ENCODE measurements around the gene WASF3.

The WASF3 gene

GRCh38 chr13:26548205-26548765 lies 9.2 kb upstream of the WASF3 start:
- no peak for DNase-seq

GRCh38 chr13:26549713-26550112 lies 7.8 kb upstream of the WASF3 start:
- no peak for DNase-seq

- no peak for DNase-seq
Observed at GRCh38 chr13:26551255-26551860, 6.1 kb upstream of the WASF3 start.

GRCh38 chr13:26555413-26555812 lies 2.1 kb upstream of the WASF3 start:
- DNase-seq: no peak

GRCh38 chr13:26557051-26557392 lies 461 bp upstream of the WASF3 start:
- peak; percentile 30 for DNase-seq

GRCh38 chr13:26558074-26558805 lies 757 bp downstream of the WASF3 start:
- DNase-seq: no peak

GRCh38 chr13:26558987-26559386 lies 1.5 kb downstream of the WASF3 start:
- DNase-seq: no peak

- no peak for DNase-seq
Observed at GRCh38 chr13:26560456-26560855, 3.0 kb downstream of the WASF3 start.

GRCh38 chr13:26561067-26561466 lies 3.6 kb downstream of the WASF3 start:
- no peak for DNase-seq

GRCh38 chr13:26561651-26562511 lies 4.4 kb downstream of the WASF3 start:
- no peak for DNase-seq

- DNase-seq: no peak
Observed at GRCh38 chr13:26562512-26562890, 5.0 kb downstream of the WASF3 start.

- no peak for DNase-seq
Observed at GRCh38 chr13:26563713-26564112, 6.2 kb downstream of the WASF3 start.

GRCh38 chr13:26568132-26568815 lies 10.8 kb downstream of the WASF3 start:
- DNase-seq: no peak

- no peak for DNase-seq
Observed at GRCh38 chr13:26571518-26571917, 14.0 kb downstream of the WASF3 start.

GRCh38 chr13:26575244-26575643 lies 17.8 kb downstream of the WASF3 start:
- no peak for DNase-seq

GRCh38 chr13:26579580-26579979 lies 22.1 kb downstream of the WASF3 start:
- DNase-seq: no peak

GRCh38 chr13:26583662-26584061 lies 26.2 kb downstream of the WASF3 start:
- no peak for DNase-seq

GRCh38 chr13:26584713-26585112 lies 27.2 kb downstream of the WASF3 start:
- DNase-seq: no peak

- no peak for DNase-seq
Observed at GRCh38 chr13:26585136-26585535, 27.7 kb downstream of the WASF3 start.

- no peak for DNase-seq
Observed at GRCh38 chr13:26587251-26587650, 29.8 kb downstream of the WASF3 start.

- no peak for DNase-seq
Observed at GRCh38 chr13:26589226-26589625, 31.7 kb downstream of the WASF3 start.

GRCh38 chr13:26589754-26590153 lies 32.3 kb downstream of the WASF3 start:
- DNase-seq: no peak

GRCh38 chr13:26590379-26590778 lies 32.9 kb downstream of the WASF3 start:
- DNase-seq: no peak
